Activated CD8-positive, alpha-beta memory T cell treated with anti-CD3 and anti-CD28 coated beads, Interleukin-2, amount 50 U/mL, for 24 hours (primary cell): ENCODE results near the gene CACNA1G.

ENCODE experiments used
- DNase-seq: peaks from one replicate; pipeline ENCODE4 v3.0.0-alpha.2; 2020; ENCODE audit errors: extremely low read depth

Gene CACNA1G

GRCh38 chr17:50651661-50652060 lies 91.1 kb downstream of the CACNA1G start:
- no peak for DNase-seq

GRCh38 chr17:50653738-50654137 lies 93.2 kb downstream of the CACNA1G start:
- DNase-seq, result no peak

- DNase-seq, result no peak
Observed at GRCh38 chr17:50656509-50656908, 96.0 kb downstream of the CACNA1G start.

- no peak for DNase-seq
Observed at GRCh38 chr17:50657054-50657453, 96.5 kb downstream of the CACNA1G start.

GRCh38 chr17:50657627-50658026 lies 97.1 kb downstream of the CACNA1G start:
- no peak for DNase-seq

GRCh38 chr17:50658616-50659015 lies 98.1 kb downstream of the CACNA1G start:
- no peak for DNase-seq

- no peak for DNase-seq
Observed at GRCh38 chr17:50659179-50659578, 98.7 kb downstream of the CACNA1G start.

GRCh38 chr17:50660042-50660886 lies 99.7 kb downstream of the CACNA1G start:
- DNase-seq, result no peak

- DNase-seq, result no peak
Observed at GRCh38 chr17:50660887-50661345, 100.4 kb downstream of the CACNA1G start.

- DNase-seq, result no peak
Observed at GRCh38 chr17:50661348-50661747, 100.8 kb downstream of the CACNA1G start.

- no peak for DNase-seq
Observed at GRCh38 chr17:50661795-50662391, 101.4 kb downstream of the CACNA1G start.

GRCh38 chr17:50662632-50663225 lies 102.2 kb downstream of the CACNA1G start:
- DNase-seq, result no peak

- no peak for DNase-seq
Observed at GRCh38 chr17:50663812-50664374, 103.4 kb downstream of the CACNA1G start.

- no peak for DNase-seq
Observed at GRCh38 chr17:50664788-50665458, 104.4 kb downstream of the CACNA1G start.

- DNase-seq, result no peak
Observed at GRCh38 chr17:50665838-50666237, 105.3 kb downstream of the CACNA1G start.

GRCh38 chr17:50666316-50666715 lies 105.8 kb downstream of the CACNA1G start:
- no peak for DNase-seq

GRCh38 chr17:50667259-50668024 lies 106.9 kb downstream of the CACNA1G start:
- no peak for DNase-seq

- no peak for DNase-seq
Observed at GRCh38 chr17:50668025-50668837, 107.7 kb downstream of the CACNA1G start.

- DNase-seq, result no peak
Observed at GRCh38 chr17:50668838-50669581, 108.5 kb downstream of the CACNA1G start.

- DNase-seq, result no peak
Observed at GRCh38 chr17:50672071-50672470, 111.6 kb downstream of the CACNA1G start.
